Measurements from ENCODE around the gene ZNF778.
"Not testable (repeated sequence)": the region's sequence is repeated elsewhere in the genome, so short reads cannot be mapped to it uniquely, and the experiment has no call there.

Gene ZNF778

GRCh38 chr16:89257757-89258465, 40.4 kb downstream of the ZNF778 start:
- DNase-seq (ENCODE audit: extremely low spot score): peak; percentile 24
- POLR2A ChIA-PET: no interaction called here
- no peak for TF ChIP-seq CTCF (IDR thresholded peaks at IDR 0.05; ENCODE audit: control extremely low read depth, extremely low read depth, low read depth, missing control alignments)
- CTCF ChIA-PET: no interaction called here

GRCh38 chr16:89259901-89260300, 42.4 kb downstream of the ZNF778 start:
- POLR2A ChIA-PET; CTCF ChIA-PET; DNase-seq (ENCODE audit: extremely low spot score): not testable (repeated sequence)

GRCh38 chr16:89261691-89262563, 44.4 kb downstream of the ZNF778 start:
- no peak for TF ChIP-seq CTCF (IDR thresholded peaks at IDR 0.05; ENCODE audit: control extremely low read depth, extremely low read depth, low read depth, missing control alignments)
- ChIA-PET CTCF (no interaction called here), POLR2A (no interaction called here)
- DNase-seq (ENCODE audit: extremely low spot score): no peak

- no peak for TF ChIP-seq CTCF (IDR thresholded peaks at IDR 0.05; ENCODE audit: control extremely low read depth, extremely low read depth, low read depth, missing control alignments)
- ChIA-PET POLR2A (no interaction called here), CTCF (interaction anchor here (1.2 to 1.5 kb wide), 6 partner anchors 10 to 292 kb away, joined by 3 to 5 read pairs (median 3); no protein-coding TSS in a partner anchor)
- no peak for DNase-seq (ENCODE audit: extremely low spot score)
Measured at GRCh38 chr16:89264800-89265550, 47.5 kb downstream of the ZNF778 start.

- POLR2A ChIA-PET: no interaction called here
- no peak for TF ChIP-seq CTCF (IDR thresholded peaks at IDR 0.05; ENCODE audit: control extremely low read depth, extremely low read depth, low read depth, missing control alignments)
- no peak for DNase-seq (ENCODE audit: extremely low spot score)
- CTCF ChIA-PET: interaction anchor here (1.3 kb wide), 1 partner anchor 16 kb away, joined by 4 read pairs; no protein-coding TSS in a partner anchor
Measured at GRCh38 chr16:89265647-89266046, 48.1 kb downstream of the ZNF778 start.

GRCh38 chr16:89266521-89267134, 49.1 kb downstream of the ZNF778 start:
- POLR2A ChIA-PET: no interaction called here
- CTCF ChIA-PET: interaction anchor here (1.3 kb wide), 1 partner anchor 15 kb away, joined by 4 read pairs; no protein-coding TSS in a partner anchor
- TF ChIP-seq CTCF (IDR thresholded peaks at IDR 0.05; ENCODE audit: control extremely low read depth, extremely low read depth, low read depth, missing control alignments): no peak

GRCh38 chr16:89267746-89268145, 50.2 kb downstream of the ZNF778 start:
- CTCF ChIA-PET; DNase-seq (ENCODE audit: extremely low spot score); POLR2A ChIA-PET: not testable (repeated sequence)

More at GRCh38 chr16:89266521-89267134, 49.1 kb downstream of the ZNF778 start:
- DNase-seq (ENCODE audit: extremely low spot score): no peak

All from GM10248 (cell line).